NCI-H2196 treated with DMSO at 0.1 percent for 48 hours (cell line): Measurements from ENCODE around the gene TTLL11.
A peak's percentile ranks its signal among the peaks of the same experiment; 100 is the strongest.

ENCODE experiments used
- DNase-seq: peaks from one replicate; lab custom pipeline; 2025; ENCODE audit not compliant: unreplicated experiment; lab: John Stamatoyannopoulos, UW

TTLL11 gene

GRCh38 chr9:122051351-122052321 is 41.5 kb downstream of the TTLL11 start:
- DNase-seq: no peak

GRCh38 chr9:122050167-122050566 is 42.9 kb downstream of the TTLL11 start:
- DNase-seq: no peak

- no peak for DNase-seq
Measured at GRCh38 chr9:122042056-122042455, 51.1 kb downstream of the TTLL11 start.

DNA sequence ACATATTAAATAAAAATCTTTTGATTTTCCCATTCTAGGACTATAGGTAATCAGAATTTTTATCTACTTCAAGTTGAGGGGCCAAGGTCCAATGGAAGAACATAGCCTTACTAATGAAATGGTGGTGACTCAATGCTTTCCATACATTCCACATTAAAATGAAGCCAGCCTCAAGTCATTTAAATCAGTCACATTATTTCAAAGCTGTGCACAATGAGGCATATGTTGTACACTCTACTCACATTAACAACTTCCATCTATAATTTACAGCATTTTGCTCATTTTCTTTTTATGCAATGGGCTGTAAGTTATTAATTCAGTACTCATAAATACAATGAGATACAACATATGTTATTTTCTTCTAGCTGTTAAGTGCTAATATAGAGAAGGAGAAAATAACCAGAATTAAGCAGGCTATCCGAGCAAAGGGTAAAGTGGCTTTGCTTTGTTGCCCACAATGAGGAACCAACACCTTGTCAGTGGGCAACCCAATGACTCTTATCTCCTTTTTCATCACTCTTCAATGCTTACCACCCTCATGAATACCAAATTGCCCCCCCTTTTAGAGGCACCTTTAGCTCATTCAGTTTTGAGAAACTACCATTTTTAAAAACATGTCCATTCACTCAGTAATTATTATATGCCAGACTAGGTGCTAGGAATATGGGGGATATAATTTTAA is 52.4 kb downstream of the TTLL11 start:
- no peak for DNase-seq

DNA sequence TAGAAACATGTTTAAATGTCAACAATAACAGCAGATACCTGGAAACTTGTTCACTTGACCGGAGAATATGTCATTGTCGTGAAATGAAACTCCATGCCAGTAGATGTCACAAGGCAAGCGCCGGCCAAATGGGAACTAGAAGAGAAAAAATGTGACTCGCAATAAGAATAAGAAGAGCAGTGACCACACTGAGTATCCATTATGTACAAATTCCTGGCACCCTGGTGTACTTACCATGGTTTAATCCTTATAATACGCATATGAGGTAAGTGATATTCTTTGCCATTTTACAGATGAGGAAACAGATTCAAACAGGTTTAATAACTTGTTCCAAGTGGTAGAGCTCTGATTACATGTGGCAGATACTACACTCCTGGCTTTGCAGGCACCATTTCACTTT is 53.9 kb downstream of the TTLL11 start:
- peak; percentile 49 for DNase-seq

DNA sequence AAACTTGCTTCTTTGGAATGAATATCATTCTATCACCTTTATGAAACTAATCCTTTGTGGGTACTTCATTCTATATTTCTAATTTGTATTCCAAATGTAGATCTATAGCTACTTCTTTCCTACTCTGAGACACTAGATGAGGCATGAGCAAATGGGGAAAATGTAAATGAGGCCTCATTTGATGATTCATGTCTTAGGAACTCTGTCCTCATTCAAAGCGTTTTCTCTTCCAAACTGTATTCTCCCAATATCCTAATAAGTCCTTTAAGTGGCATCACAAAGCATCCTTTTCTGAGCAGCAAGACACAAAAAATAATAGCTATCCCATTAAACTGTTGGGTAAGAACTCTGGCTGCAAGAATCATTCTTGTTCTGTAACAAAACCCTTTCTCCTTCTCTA is 56.1 kb downstream of the TTLL11 start:
- DNase-seq: no peak

DNA sequence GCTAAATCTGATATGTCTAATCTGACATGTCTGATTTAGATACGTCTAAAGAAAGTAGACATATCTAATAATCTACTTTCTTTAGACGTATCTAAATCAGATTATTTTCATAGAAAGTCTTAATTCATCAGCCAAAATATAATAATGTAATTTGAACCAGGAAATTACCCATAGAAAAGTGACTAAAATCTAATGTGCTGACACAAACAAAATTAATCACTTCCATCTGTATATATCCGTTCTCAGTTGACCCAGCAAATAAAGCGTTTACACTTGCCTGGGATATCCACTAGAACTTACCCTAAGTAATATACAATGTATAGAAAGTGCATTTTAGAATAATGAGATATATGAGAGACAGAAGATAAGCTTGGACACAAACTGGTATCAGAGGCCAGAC is 56.7 kb downstream of the TTLL11 start:
- DNase-seq: no peak

DNA sequence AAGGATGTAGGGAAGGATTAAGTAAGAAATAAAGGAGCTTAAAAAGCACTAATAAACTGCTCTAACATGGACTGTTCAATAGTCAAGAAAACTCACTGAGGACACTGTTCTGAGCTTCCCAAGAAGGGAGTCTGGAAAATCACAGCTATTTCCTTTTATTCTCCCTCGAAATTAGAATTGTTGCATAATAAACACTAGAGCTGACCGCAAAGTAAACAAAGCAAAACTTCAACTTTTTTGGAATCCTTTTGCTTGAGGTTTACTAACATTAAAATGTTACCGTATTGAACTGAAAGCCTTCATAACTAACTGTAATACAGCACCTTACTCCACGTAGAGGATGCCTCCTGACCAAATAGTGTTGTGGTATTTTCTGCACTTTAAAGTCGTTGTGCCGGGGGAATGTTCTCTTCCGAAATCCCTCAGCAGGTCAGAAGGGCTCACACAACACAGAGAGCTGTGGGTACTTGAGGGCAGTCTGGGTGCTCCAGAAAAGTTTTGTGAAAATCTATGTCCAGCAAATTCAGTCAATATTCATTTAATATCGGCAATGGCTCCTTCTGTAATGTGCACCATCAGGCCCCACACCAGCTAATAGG is 59.2 kb downstream of the TTLL11 start:
- no peak for DNase-seq

GRCh38 chr9:122032346-122032745 is 60.8 kb downstream of the TTLL11 start:
- no peak for DNase-seq

GRCh38 chr9:122031776-122032175 is 61.3 kb downstream of the TTLL11 start:
- DNase-seq: no peak

DNA sequence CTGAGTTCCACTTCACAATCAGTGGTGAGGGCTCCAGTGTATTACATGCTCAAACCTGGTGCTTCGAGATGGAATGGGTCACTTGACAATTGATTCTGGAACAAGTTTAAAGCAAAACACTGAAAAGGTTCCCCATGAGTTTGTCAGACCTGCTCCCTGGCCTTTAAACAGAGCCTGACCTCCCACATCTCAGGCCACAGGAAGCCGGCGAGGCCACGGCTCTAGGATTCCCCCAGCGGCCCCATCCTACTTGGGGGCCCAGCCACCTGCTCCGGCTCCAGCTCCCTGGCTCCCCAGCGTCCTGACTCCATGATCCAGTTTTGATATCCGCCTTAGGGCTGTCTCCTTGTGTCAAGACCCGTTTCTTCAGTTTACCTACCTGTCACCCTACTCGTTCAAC is 62.0 kb downstream of the TTLL11 start:
- DNase-seq: no peak

DNA sequence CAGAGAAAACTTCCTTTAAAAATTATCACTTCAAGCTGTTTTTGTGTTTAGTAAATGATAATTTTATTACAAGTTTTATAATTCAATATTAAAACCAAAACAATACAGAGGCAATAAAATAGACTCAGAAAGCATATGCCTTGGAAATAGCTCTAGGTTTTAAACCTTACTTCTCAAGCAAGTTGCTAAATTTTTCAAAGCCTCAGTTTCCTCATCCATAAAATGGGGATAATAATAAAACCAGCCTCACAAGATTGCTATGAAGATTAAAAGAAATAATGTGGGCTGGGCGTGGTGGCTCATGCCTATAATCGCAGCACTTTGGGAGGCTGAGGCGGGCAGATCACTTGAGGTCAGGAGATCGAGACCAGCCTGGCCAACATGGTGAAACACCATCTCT is 62.8 kb downstream of the TTLL11 start:
- DNase-seq: no peak

DNA sequence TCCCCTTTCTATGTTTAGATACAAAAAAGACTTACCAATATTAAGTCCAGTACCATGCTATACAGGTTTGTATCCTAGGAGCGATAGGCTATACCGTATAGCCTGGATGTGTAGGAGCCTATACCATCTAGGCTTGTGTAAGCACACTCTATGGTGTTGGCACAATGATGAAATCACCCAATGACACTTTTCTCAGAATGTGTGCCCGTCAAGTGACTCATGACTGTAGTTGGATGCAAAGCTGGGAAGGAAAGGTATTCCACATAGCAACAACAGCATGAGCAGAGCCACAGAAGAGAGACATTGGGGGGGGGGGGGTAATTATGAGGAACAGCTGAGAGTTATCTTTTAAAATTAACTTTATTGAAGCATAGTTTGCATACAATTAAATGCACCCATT is 63.2 kb downstream of the TTLL11 start:
- no peak for DNase-seq

- no peak for DNase-seq
Measured at GRCh38 chr9:122028089-122028488, 65.0 kb downstream of the TTLL11 start.

DNA sequence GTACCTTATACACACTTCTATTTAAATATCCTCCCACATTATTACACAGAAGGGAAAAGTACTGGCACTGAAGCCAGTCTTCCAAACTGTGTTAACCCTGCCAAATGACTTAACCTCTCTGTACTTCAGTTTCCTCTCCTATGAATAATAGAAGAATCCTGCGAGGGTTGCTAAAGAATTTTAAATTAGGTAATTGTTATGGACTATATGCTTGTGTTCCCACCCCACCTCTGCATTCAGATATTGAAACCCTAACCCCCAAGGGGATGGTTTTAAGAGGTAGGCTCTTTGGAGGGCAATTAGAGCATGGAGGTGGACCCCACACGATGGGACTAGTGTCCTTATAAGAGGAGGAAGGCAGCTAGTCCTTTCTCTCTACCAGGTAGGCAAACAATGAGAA is 72.7 kb downstream of the TTLL11 start:
- DNase-seq: no peak

- no peak for DNase-seq
Measured at GRCh38 chr9:122016744-122017143, 76.4 kb downstream of the TTLL11 start.

DNA sequence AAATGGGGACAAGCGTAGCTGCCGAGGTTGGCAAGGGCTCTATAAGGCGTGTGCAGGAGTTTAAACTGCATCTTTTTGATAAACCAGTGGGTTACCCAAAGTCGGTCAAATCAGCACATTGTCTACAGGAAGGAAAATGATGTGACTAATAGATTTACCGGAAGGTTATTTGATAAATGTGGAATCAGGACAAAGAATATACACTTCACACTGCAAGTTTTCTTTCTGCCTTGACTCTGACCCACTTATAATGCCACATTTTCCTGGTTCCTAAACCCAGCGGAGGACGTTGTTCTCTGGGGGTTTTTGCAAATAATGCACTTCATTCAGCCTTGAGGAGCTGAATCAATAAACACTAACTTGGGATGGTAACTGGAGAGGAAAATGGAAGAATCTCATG is 76.8 kb downstream of the TTLL11 start:
- no peak for DNase-seq

DNA sequence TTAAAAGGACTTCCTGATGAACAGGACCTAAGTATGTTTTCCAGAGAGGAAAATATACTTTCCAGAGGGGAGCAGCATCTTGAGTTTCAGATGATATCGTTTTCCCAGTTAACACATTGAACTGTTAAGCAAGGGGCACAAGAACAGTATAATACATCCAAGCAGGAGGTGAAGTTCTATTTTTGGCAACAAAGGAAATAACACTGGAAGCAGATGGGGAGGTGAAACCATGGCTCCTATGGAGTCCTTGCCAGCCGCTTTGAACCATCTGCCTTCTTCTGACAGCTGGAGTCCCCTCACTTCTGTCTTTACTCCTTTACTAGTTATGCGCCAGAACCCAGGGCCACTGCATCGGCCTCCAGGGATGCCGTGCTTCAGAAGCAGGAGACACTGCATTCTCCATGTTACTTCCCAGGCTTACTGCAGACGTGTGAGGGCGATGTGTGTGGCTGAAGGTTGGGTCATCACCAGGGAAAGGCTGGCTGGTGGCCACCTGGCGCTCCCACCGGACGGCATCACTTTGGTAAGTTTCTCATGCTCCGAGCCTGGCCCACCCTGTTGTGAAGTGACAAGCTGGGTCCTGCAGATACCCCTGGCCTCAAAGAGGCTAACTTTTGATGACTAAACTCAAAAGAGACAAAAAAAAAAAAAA is 77.8 kb downstream of the TTLL11 start:
- no peak for DNase-seq

DNA sequence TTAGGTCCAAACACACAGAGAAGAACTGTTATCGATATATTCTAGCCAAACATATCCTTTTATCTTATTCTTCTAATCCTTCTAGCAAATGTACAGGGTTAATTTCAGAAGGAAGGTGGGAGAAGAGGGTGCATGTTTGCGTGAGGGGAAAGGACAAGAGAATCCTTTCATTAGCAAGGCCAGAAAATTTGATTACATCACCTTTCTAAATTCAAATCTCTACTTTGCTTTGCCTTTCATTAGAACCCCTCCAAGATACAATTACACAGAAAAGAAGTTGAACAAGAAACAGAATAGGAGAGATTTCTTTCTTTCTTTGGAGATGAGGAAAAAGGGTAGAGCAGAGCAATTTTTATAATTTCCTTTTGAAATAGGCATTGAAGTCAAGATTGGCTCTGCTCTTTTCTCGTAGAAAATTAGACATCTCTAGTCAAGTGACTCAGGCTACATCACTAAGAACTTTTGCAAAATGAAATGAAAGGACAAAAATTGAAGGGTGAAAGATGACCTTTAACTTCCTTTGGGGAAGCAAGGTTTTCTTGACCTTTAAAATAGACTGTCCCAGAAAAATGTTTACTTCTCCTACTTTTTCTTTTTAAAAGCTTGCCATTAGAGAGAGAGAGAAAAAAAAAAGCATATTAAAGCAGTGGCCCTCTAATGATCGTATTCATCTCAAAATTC is 81.2 kb downstream of the TTLL11 start:
- DNase-seq: no peak

DNA sequence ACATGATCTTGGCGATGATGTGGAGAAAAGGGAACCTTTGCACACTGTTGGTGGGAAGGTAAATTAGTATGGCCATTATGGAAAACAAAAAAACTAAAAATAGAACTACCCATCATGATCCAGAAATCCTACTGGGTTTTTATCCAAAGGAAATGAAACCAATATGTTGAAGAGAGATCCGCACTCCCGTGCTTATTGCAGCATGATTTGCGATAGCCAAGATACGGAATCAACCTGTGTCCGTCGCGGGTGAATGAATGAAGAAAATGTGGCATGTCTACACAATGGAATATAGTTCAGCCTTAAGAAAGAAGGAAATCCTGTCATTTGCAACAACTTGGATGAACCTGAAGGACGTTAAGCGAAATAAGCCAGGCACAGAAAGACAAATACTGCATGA is 84.5 kb downstream of the TTLL11 start:
- DNase-seq: no peak

DNA sequence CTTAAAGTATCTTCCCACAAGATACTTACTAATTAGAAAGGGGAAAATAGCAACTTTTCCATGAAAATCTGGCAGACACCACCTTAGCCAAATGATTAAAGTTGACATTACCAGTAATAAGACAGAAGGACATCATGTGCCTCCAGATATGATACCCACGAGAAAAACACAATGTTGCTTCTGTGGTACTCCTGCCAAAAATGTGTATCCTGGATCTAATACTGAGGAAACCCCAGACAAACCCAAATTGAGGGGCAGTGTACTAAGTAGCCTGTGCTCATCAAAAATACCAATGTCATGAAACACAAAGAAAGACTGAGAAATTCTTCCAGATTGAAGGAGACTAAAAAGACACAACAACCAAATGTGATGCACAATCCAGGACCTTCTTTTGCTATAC is 85.3 kb downstream of the TTLL11 start:
- no peak for DNase-seq
